Retinal pigment epithelial cell (primary cell): Measurements from ENCODE around the gene ARHGAP12.

Source experiments
- DNase-seq: peaks from one replicate; pipeline ENCODE4 v3.0.0-alpha.2; 2010; ENCODE audit warnings: low read depth
- H3K4me3 ChIP-seq: 2 replicates; pipeline ENCODE4 v1.5.1; 2011; ENCODE audit warnings: mild to moderate bottlenecking, low read length, control low read depth, moderate library complexity
- CTCF ChIP-seq: conservative IDR thresholded peaks from 2 replicates; pipeline ENCODE4 v1.5.1; 2011; ENCODE audit warnings: low read depth, low read length, control low read depth, inconsistent platforms

Gene ARHGAP12

GRCh38 chr10:31782701-31783100 lies 145.9 kb downstream of the ARHGAP12 start:
- no peak overlapping the region for H3K4me3 ChIP-seq
- TF ChIP-seq CTCF: no peak
- DNase-seq: no peak

- no peak for DNase-seq
- no peak overlapping the region for H3K4me3 ChIP-seq
- TF ChIP-seq CTCF: no peak
Measured at GRCh38 chr10:31780717-31781116, 147.9 kb downstream of the ARHGAP12 start.

- DNase-seq: no peak
- TF ChIP-seq CTCF: no peak
- no peak overlapping the region for H3K4me3 ChIP-seq
Measured at GRCh38 chr10:31778627-31779026, 150.0 kb downstream of the ARHGAP12 start.

- DNase-seq: no peak
- no peak overlapping the region for H3K4me3 ChIP-seq
- TF ChIP-seq CTCF: no peak
Measured at GRCh38 chr10:31776159-31776558, 152.5 kb downstream of the ARHGAP12 start.

- no peak for DNase-seq
- H3K4me3 ChIP-seq: no peak overlapping the region
- TF ChIP-seq CTCF: no peak
Measured at GRCh38 chr10:31774928-31775650, 153.5 kb downstream of the ARHGAP12 start.

- H3K4me3 ChIP-seq: no peak overlapping the region
- no peak for TF ChIP-seq CTCF
- no peak for DNase-seq
Measured at GRCh38 chr10:31774299-31774900, 154.2 kb downstream of the ARHGAP12 start.

- H3K4me3 ChIP-seq: no peak overlapping the region
- TF ChIP-seq CTCF: no peak
- DNase-seq: no peak
Measured at GRCh38 chr10:31773749-31774298, 154.8 kb downstream of the ARHGAP12 start.
